K562 (cell line): ENCODE measurements around the gene TMEM247. TPM values are rescaled to one million over a fixed set of nuclear protein-coding genes. Genes with fewer than 3 reads are reported as not detected.
A peak's percentile ranks its signal among the peaks of the same experiment; 100 is the strongest.

ENCODE experiments used
- ATAC-seq: fragments of 200-7000 bp; cut with Tn5 transposase; 3 replicates; pipeline ENCODE4 v1.9.1; 2020; ENCODE audit warnings: moderate library complexity
- BruUV-seq: library from RNA; stranded (reverse); fragments of 400-500 nt; replicated peaks from 2 replicates; lab custom pipeline; 2021; lab: Mats Ljungman, UMichigan
- CTCF ChIA-PET: fragments of 300-600 bp; formaldehyde crosslinking; extraction: SDS; loops from one replicate; lab custom pipeline; 2021; ENCODE audit warnings: low intra/inter-chr PET ratio; lab: Yijun Ruan, JAX
- POLR2A ChIA-PET: fragments of 300-600, 350-650 bp; sonication (Branson Sonifier 250); formaldehyde crosslinking; extraction: SDS; loops from one replicate; lab custom pipeline; 2021; ENCODE audit warnings: antibody characterized with exemption, inconsistent platforms; lab: Yijun Ruan, JAX
- DNase-seq, 4 experiments: peaks; one replicate each; pipeline versions ENCODE4 v3.0.0 to v3.0.0-alpha.2; 2011 to 2018; ENCODE audit warnings: low spot score in 3 of 4, mixed read lengths in 3 of 4; ENCODE audit errors: extremely low read depth in 1 of 4
- FAIRE-seq: peaks from 2 replicates; lab custom pipeline; 2011; peaks lifted over from hg19 to GRCh38; lab: Jason Lieb, UNC
- H2AFZ ChIP-seq: 2 replicates; pipeline ENCODE4 v1.6.0; 2011; ENCODE audit warnings: low read depth, low read length, control low read depth, inconsistent platforms
- H3K27ac ChIP-seq: fragments of 200-600 bp; 3 replicates; pipeline ENCODE4 v1.8.0; 2011; ENCODE audit warnings: low read depth, mild to moderate bottlenecking, control low read depth, inconsistent platforms, low read length, moderate library complexity, mixed read lengths; ENCODE audit errors: extremely low read depth
- H3K27me3 ChIP-seq, 2 experiments: fragments of 300-600 bp in 1 of 2; 2 replicates in 1 of 2; 3 replicates in 1 of 2; pipeline versions ENCODE4 v1.6.0 to v1.8.0; 2011; ENCODE audit warnings: inconsistent platforms in 2 of 2, low read length in 2 of 2, mild to moderate bottlenecking in 1 of 2, mixed read lengths in 1 of 2, moderate library complexity in 1 of 2; ENCODE audit not compliant: control insufficient read depth in 2 of 2, insufficient read depth in 2 of 2
- H3K36me3 ChIP-seq: fragments of 300-600 bp; 3 replicates; pipeline ENCODE4 v1.8.0; 2011; ENCODE audit warnings: mild to moderate bottlenecking, low read length, inconsistent platforms; ENCODE audit not compliant: control insufficient read depth, insufficient read depth
- H3K4me1 ChIP-seq, 2 experiments: fragments of 200-600 bp in 1 of 2; replicated peaks in 1 of 2; 2 replicates in 1 of 2; 3 replicates in 1 of 2; pipeline versions ENCODE4 v1.5.1 to v1.8.0; 2011; ENCODE audit warnings: inconsistent platforms in 2 of 2, low read length in 2 of 2, mild to moderate bottlenecking in 1 of 2, mixed read lengths in 1 of 2, moderate library complexity in 1 of 2; ENCODE audit not compliant: control insufficient read depth in 2 of 2, insufficient read depth in 2 of 2
- H3K4me2 ChIP-seq: 2 replicates; pipeline ENCODE4 v1.6.1; 2011; ENCODE audit warnings: low read length, control low read depth, inconsistent platforms, mixed read lengths; ENCODE audit not compliant: insufficient read depth
- H3K4me3 ChIP-seq: fragments of 200-600 bp; sonication (generic), shearing (Covaris generic); 2 replicates; pipeline ENCODE4 v1.5.1; 2016; ENCODE audit warnings: control low read depth, inconsistent platforms
- H3K79me2 ChIP-seq: fragments of 200-600 bp; 3 replicates; pipeline ENCODE4 v1.8.0; 2011; ENCODE audit warnings: low read length, inconsistent platforms; ENCODE audit not compliant: control insufficient read depth, insufficient read depth
- H3K9ac ChIP-seq, 2 experiments: 2 replicates each; pipeline versions ENCODE4 v1.6.0 to v1.6.1; 2011; ENCODE audit warnings: low read depth in 2 of 2, low read length in 2 of 2, control low read depth in 1 of 2, inconsistent platforms in 1 of 2, mild to moderate bottlenecking in 1 of 2, mixed read lengths in 1 of 2; ENCODE audit not compliant: insufficient read depth in 1 of 2
- H3K9me1 ChIP-seq: one replicate; pipeline ENCODE4 v1.6.0; 2011; ENCODE audit warnings: inconsistent platforms, mild to moderate bottlenecking, low read length, moderate library complexity; ENCODE audit not compliant: control insufficient read depth, insufficient read depth
- H3K9me3 ChIP-seq: replicated peaks from 2 replicates; pipeline ENCODE4 v1.5.1; 2011; ENCODE audit warnings: low read depth, low read length, inconsistent platforms; ENCODE audit not compliant: control insufficient read depth, insufficient read depth
- H4K20me1 ChIP-seq: replicated peaks from 2 replicates; pipeline ENCODE4 v1.6.1; 2011; ENCODE audit warnings: low read length, inconsistent platforms, mixed read lengths; ENCODE audit not compliant: control insufficient read depth, insufficient read depth
- C11orf30 ChIP-seq: fragments of 450-650 bp; IDR thresholded peaks from 2 replicates; pipeline ENCODE4 v1.6.1; 2016; ENCODE audit warnings: low read depth, mild to moderate bottlenecking
- CBX5 ChIP-seq: IDR thresholded peaks from 2 replicates; pipeline ENCODE4 v1.6.1; 2014; ENCODE audit warnings: low read depth, borderline replicate concordance
- COPS2 ChIP-seq: fragments of 450-650 bp; conservative IDR thresholded peaks from 2 replicates; pipeline ENCODE4 v1.6.1; 2016; ENCODE audit warnings: mild to moderate bottlenecking, moderate library complexity
- CUX1 ChIP-seq: fragments of 200-800 bp; sonication (Bioruptor generic); IDR thresholded peaks from 2 replicates; pipeline ENCODE4 v1.6.1; 2016; ENCODE audit warnings: missing genetic modification characterization, missing compliant biosample characterization
- GATA2 ChIP-seq: sonication (generic); formaldehyde crosslinking; IDR thresholded peaks from 2 replicates; pipeline ENCODE4 v1.4.0; 2020; ENCODE audit warnings: mild to moderate bottlenecking, missing genetic modification reagents
- HNRNPH1 ChIP-seq: fragments of 200-400 bp; formaldehyde crosslinking; optimal IDR thresholded peaks from 2 replicates; pipeline ENCODE3; 2017; ENCODE audit warnings: low read depth, mild to moderate bottlenecking, low read length, moderate library complexity
- MBD2 ChIP-seq: sonication (generic); IDR thresholded peaks from 2 replicates; pipeline ENCODE4 v1.6.1; 2016; ENCODE audit warnings: low read depth, borderline replicate concordance
- MYBL2 ChIP-seq, 2 experiments: fragments of 450-650 bp in 1 of 2; sonication (generic) in 1 of 2; formaldehyde crosslinking in 1 of 2; IDR thresholded peaks; 2 replicates each; pipeline versions ENCODE4 v1.6.1 to v1.8.1; 2017 to 2022; ENCODE audit warnings: borderline replicate concordance in 1 of 2, inconsistent platforms in 1 of 2, low read depth in 1 of 2, mild to moderate bottlenecking in 1 of 2, missing genetic modification reagents in 1 of 2, moderate library complexity in 1 of 2
- NBN ChIP-seq: fragments of 450-650 bp; IDR thresholded peaks from 2 replicates; pipeline ENCODE4 v1.6.1; 2016; ENCODE audit warnings: low read depth, mild to moderate bottlenecking
- PBX2 ChIP-seq, 2 experiments: IDR thresholded peaks in 1 of 2; conservative IDR thresholded peaks in 1 of 2; 2 replicates each; pipeline ENCODE4 v1.6.1; 2016; ENCODE audit warnings: low read depth in 2 of 2, mild to moderate bottlenecking in 1 of 2, missing compliant biosample characterization in 1 of 2, missing genetic modification characterization in 1 of 2, moderate library complexity in 1 of 2
- SUPT5H ChIP-seq: fragments of 450-650 bp; IDR thresholded peaks from 2 replicates; pipeline ENCODE4 v1.6.1; 2016
- TOE1 ChIP-seq, 2 experiments: fragments of 450-650 bp in 1 of 2; sonication (generic) in 1 of 2; formaldehyde crosslinking in 1 of 2; IDR thresholded peaks; 2 replicates each; pipeline versions ENCODE4 v1.7.1 to v1.8.0; 2016 to 2022; ENCODE audit warnings: borderline replicate concordance in 2 of 2, mild to moderate bottlenecking in 2 of 2, antibody characterized with exemption in 1 of 2, inconsistent platforms in 1 of 2, low read depth in 1 of 2, missing genetic modification reagents in 1 of 2, moderate library complexity in 1 of 2
- ZBTB1 ChIP-seq: sonication (generic); formaldehyde crosslinking; IDR thresholded peaks from 2 replicates; pipeline ENCODE4 v1.8.1; 2023; ENCODE audit warnings: missing genetic modification reagents, low read depth, mild to moderate bottlenecking, borderline replicate concordance
- WGBS: fragments of 100-300 bp; shearing (Covaris generic); methylation state at CpG from one replicate; pipeline ENCODE4 v1.1.6; 2016; ENCODE audit warnings: low coverage, mixed read lengths; ENCODE audit not compliant: insufficient coverage; ENCODE audit errors: missing lambda C conversion rate; 5-methylcytosine and 5-hydroxymethylcytosine counted together
- in situ Hi-C: fragments of 300-500 bp; cut with MboI; formaldehyde crosslinking; loops from 4 replicates; pipeline ENCODE4 v1.15.0; 2018; ENCODE audit warnings: inconsistent platforms, mixed read lengths
- intact Hi-C: fragments of 100-400 bp; cut with micrococcal nuclease; formaldehyde crosslinking; loops from 2 replicates; pipeline ENCODE4 v1.14.2; 2022
- polyA plus RNA-seq, 8 experiments: library from polyadenylated mRNA; depleted of rRNA in 4 of 8; stranded (reverse) in 5 of 8; unstranded in 3 of 8; fragments of >200 nt; fragmentation: Nextera tagmentation in 2 of 8; fragmentation: Illumina TruSeq in 1 of 8; extraction: Ambion mirVana in 2 of 8; extraction: Trizol in 1 of 8; gene quantifications; 2 replicates each; pipeline versions ENCODE4 v1.2.1 to v1.2.3, GENCODE V29; 2011 to 2014; ENCODE audit warnings: inconsistent platforms in 1 of 8, missing spikeins in 1 of 8
- total RNA-seq, 7 experiments: library from RNA; depleted of rRNA in 6 of 7; stranded (reverse); fragments of >200 nt in 6 of 7; fragmentation: Illumina TruSeq in 2 of 7; extraction: Trizol in 2 of 7; gene quantifications; 2 replicates each; pipeline versions ENCODE4 v1.2.1 to v1.2.3, GENCODE V29; 2011 to 2021; ENCODE audit warnings: low replicate concordance in 1 of 7

Gene TMEM247
- total and polyA plus RNA-seq, 9 of the 15 experiments (the other 6 are each of a cell fraction or from before 2014, with no cell fraction given), result 0.24 to 4.7 (median 3.1) TPM

- TF ChIP-seq CUX1 (CRISPR knock-in tag) (no peak), C11orf30 (peak; percentile 22; the same call in 1 of the 2 replicates)
Observed at GRCh38 chr2:46517485-46517884, 38.1 kb downstream of the TMEM247 start (continued).

- Histone ChIP-seq H3K4me1 (no peaks in the 10 kb centered on the region), H3K36me3 (no peaks in the 10 kb centered on the region), H3K27ac (no peak overlapping the region), H3K79me2 (no peaks in the 10 kb centered on the region), H3K4me3 (no peak overlapping the region), H3K9me3 (no peaks in the 10 kb centered on the region), H2AFZ (no peak overlapping the region), H3K4me2 (no peak overlapping the region), H3K9ac (no peak overlapping the region), H3K27me3 (no peaks in the 10 kb centered on the region; a peak in 1 of 5 replicates), H3K9me1 (no peaks in the 10 kb centered on the region), H4K20me1 (no peaks in the 10 kb centered on the region)
- in situ Hi-C loops, result no loop called here
- ATAC-seq, result no peak
- no TSS peak for BruUV-seq
- no peak for FAIRE-seq
- CTCF ChIA-PET, result no interaction called here
- intact Hi-C loops, result no loop called here
- 16% methylated on average over 7 of the region's 7 CpGs for WGBS
- DNase-seq, result no peak
- POLR2A ChIA-PET, result no interaction called here
- no peak for TF ChIP-seq PBX2 (CRISPR knock-in tag; IDR thresholded peaks at IDR 0.05; ENCODE audit: low read depth)
- no peak for TF ChIP-seq PBX2 (tag; conservative IDR thresholded peaks at IDR 0.05; ENCODE audit: low read depth)
- no peak for TF ChIP-seq ZBTB1 (CRISPR knock-in tag)
- TF ChIP-seq CBX5, result no peak
- no peak for TF ChIP-seq SUPT5H
- no peak for TF ChIP-seq MYBL2 (IDR thresholded peaks at IDR 0.05; ENCODE audit: low read depth)
- no peak for TF ChIP-seq MYBL2 (CRISPR knock-in tag; IDR thresholded peaks at IDR 0.05; ENCODE audit: borderline replicate concordance)
- TF ChIP-seq GATA2, result no peak
- no peak for TF ChIP-seq COPS2
- no peak for TF ChIP-seq TOE1 (IDR thresholded peaks at IDR 0.05; ENCODE audit: borderline replicate concordance)
- TF ChIP-seq TOE1 (CRISPR knock-in tag; IDR thresholded peaks at IDR 0.05; ENCODE audit: borderline replicate concordance, low read depth), result no peak
- TF ChIP-seq MBD2, result no peak
- no peak for TF ChIP-seq NBN
- no peak for TF ChIP-seq HNRNPH1
Observed at GRCh38 chr2:46518861-46519260, 39.5 kb downstream of the TMEM247 start.
